ENCODE data around the gene ERC2. TPM values are rescaled to one million over a fixed set of nuclear protein-coding genes. Genes with fewer than 3 reads are reported as not detected.

Gene ERC2
- total and polyA plus RNA-seq, 2 donors (not counting 3 experiments of a cell fraction or from before 2014, with no cell fraction given), result 5.6 to 15.5 TPM

- H3K4me3 ChIP-seq (replicated peaks in 1 of 3; ENCODE audit: insufficient read depth in 1 of 3, low read depth in 1 of 3, low read length in 3 of 3), result no peak overlapping the region
- intact Hi-C loops (cut with micrococcal nuclease) (no loop called here), dilution Hi-C loops (cut with MboI; ENCODE audit: extremely low pct_ligation_motif_present, low sequenced_read_pairs) (no loop called here)
- ChIA-PET POLR2A (no interaction called here), CTCF (no interaction called here)
- H3K9me1 ChIP-seq (replicated peaks; ENCODE audit: control insufficient read depth, extremely low read depth, insufficient read depth, low read length), result no peaks in the 10 kb centered on the region
- DNase-seq (ENCODE audit: low read depth, low spot score) (no peak), FAIRE-seq (no peak)
- no peaks in the 10 kb centered on the region for H3K27me3 ChIP-seq (ENCODE audit: control insufficient read depth in 2 of 2, insufficient read depth in 2 of 2, low read length in 2 of 2)
- H3K9me3 ChIP-seq (replicated peaks; ENCODE audit: control insufficient read depth, insufficient read depth, low read length), result no peaks in the 10 kb centered on the region
- no peak overlapping the region for H2AFZ ChIP-seq (ENCODE audit: low read depth, low read length)
- TF ChIP-seq POLR2AphosphoS5 (IDR thresholded peaks at IDR 0.05; ENCODE audit: insufficient read depth, low read depth, low read length), result no peak
- no peak for TF ChIP-seq MYC (IDR thresholded peaks at IDR 0.05; ENCODE audit: low read depth, low read length)
- TF ChIP-seq MAX (IDR thresholded peaks at IDR 0.05; ENCODE audit: insufficient read depth, insufficient read length), result no peak
- no peak for TF ChIP-seq POLR2A (IDR thresholded peaks at IDR 0.05; ENCODE audit: low read depth, low read length)
- no peaks in the 10 kb centered on the region for H3K4me1 ChIP-seq (ENCODE audit: control insufficient read depth, extremely low read depth, insufficient read depth, low read length)
- H3K27ac ChIP-seq (ENCODE audit: insufficient read depth, low read depth, low read length), result no peak overlapping the region
- no peak overlapping the region for H3K9ac ChIP-seq (replicated peaks; ENCODE audit: extremely low read depth, insufficient read depth, low read length)
- no peaks in the 10 kb centered on the region for H3K36me3 ChIP-seq (ENCODE audit: control insufficient read depth in 2 of 2, extremely low read depth in 1 of 2, insufficient read depth in 2 of 2, low read length in 2 of 2)
- BruUV-seq (replicated peaks), result no TSS peak
- no peaks in the 10 kb centered on the region for H3K79me2 ChIP-seq (ENCODE audit: control insufficient read depth, insufficient read depth, low read length)
- H3K4me2 ChIP-seq (ENCODE audit: insufficient read depth, low read length), result no peak overlapping the region
- no peaks in the 10 kb centered on the region for H4K20me1 ChIP-seq (replicated peaks; ENCODE audit: control insufficient read depth, extremely low read depth, insufficient read depth, low read length)
Measured at GRCh38 chr3:55658690-55659562, 809.3 kb downstream of the ERC2 start.

- Histone ChIP-seq H4K20me1 (replicated peaks; ENCODE audit: control insufficient read depth, extremely low read depth, insufficient read depth, low read length) (no peaks in the 10 kb centered on the region), H3K4me3 (replicated peaks in 1 of 3; ENCODE audit: insufficient read depth in 1 of 3, low read depth in 1 of 3, low read length in 3 of 3) (no peak overlapping the region), H3K27me3 (ENCODE audit: control insufficient read depth in 2 of 2, insufficient read depth in 2 of 2, low read length in 2 of 2) (no peaks in the 10 kb centered on the region), H3K79me2 (ENCODE audit: control insufficient read depth, insufficient read depth, low read length) (no peaks in the 10 kb centered on the region), H3K4me2 (ENCODE audit: insufficient read depth, low read length) (no peak overlapping the region), H3K4me1 (ENCODE audit: control insufficient read depth, extremely low read depth, insufficient read depth, low read length) (no peaks in the 10 kb centered on the region), H3K9ac (replicated peaks; ENCODE audit: extremely low read depth, insufficient read depth, low read length) (no peak overlapping the region), H2AFZ (ENCODE audit: low read depth, low read length) (no peak overlapping the region), H3K36me3 (ENCODE audit: control insufficient read depth in 2 of 2, extremely low read depth in 1 of 2, insufficient read depth in 2 of 2, low read length in 2 of 2) (no peaks in the 10 kb centered on the region), H3K27ac (ENCODE audit: insufficient read depth, low read depth, low read length) (no peak overlapping the region), H3K9me3 (replicated peaks; ENCODE audit: control insufficient read depth, insufficient read depth, low read length) (no peaks in the 10 kb centered on the region), H3K9me1 (replicated peaks; ENCODE audit: control insufficient read depth, extremely low read depth, insufficient read depth, low read length) (no peaks in the 10 kb centered on the region)
- no peak for TF ChIP-seq MYC (IDR thresholded peaks at IDR 0.05; ENCODE audit: low read depth, low read length)
- no peak for TF ChIP-seq GATA2 (IDR thresholded peaks at IDR 0.05; ENCODE audit: insufficient read depth, insufficient read length, low read depth, low read length)
- TF ChIP-seq CTCF (IDR thresholded peaks at IDR 0.05; ENCODE audit: extremely low read depth in 1 of 2, insufficient read depth in 1 of 2, low read depth in 1 of 2, low read length in 2 of 2), result no peak
- TF ChIP-seq POLR2AphosphoS5 (IDR thresholded peaks at IDR 0.05; ENCODE audit: insufficient read depth, low read depth, low read length), result no peak
- TF ChIP-seq EZH2 (IDR thresholded peaks at IDR 0.05; ENCODE audit: borderline replicate concordance, low read depth, low read length, severe bottlenecking), result no peak
- no peak for TF ChIP-seq FOS (IDR thresholded peaks at IDR 0.05; ENCODE audit: borderline replicate concordance, insufficient read depth, low read length)
- no peak for TF ChIP-seq JUN (IDR thresholded peaks at IDR 0.05; ENCODE audit: borderline replicate concordance, insufficient read depth, insufficient read length, low read depth)
- no peak for TF ChIP-seq MAX (IDR thresholded peaks at IDR 0.05; ENCODE audit: insufficient read depth, insufficient read length)
- TF ChIP-seq POLR2A (IDR thresholded peaks at IDR 0.05; ENCODE audit: low read depth, low read length), result no peak
- BruUV-seq (replicated peaks), result no TSS peak
- FAIRE-seq (no peak), DNase-seq (ENCODE audit: low read depth, low spot score) (no peak)
- CTCF ChIA-PET, result no interaction called here
- dilution Hi-C loops (cut with MboI; ENCODE audit: extremely low pct_ligation_motif_present, low sequenced_read_pairs), result no loop called here
- POLR2A ChIA-PET, result no interaction called here
- intact Hi-C loops (cut with micrococcal nuclease), result no loop called here
Measured at GRCh38 chr3:55658270-55658669, 810.0 kb downstream of the ERC2 start.
